Cerebellar nuclear complex (tissue), 1 donor: ENCODE data around the gene CYB561A3.

Source experiments
- DNase-seq, 2 experiments: peaks; one replicate each; lab custom pipeline; 2025; lab: John Stamatoyannopoulos, UW

Gene CYB561A3

GRCh38 chr11:61369372-61370348, 8.0 kb upstream of the CYB561A3 start:
- DNase-seq: no peak

- DNase-seq: no peak
Measured at GRCh38 chr11:61368646-61369045, 7.0 kb upstream of the CYB561A3 start.

- no peak for DNase-seq
Measured at GRCh38 chr11:61367406-61367805, 5.7 kb upstream of the CYB561A3 start.

GRCh38 chr11:61364012-61364675, 2.5 kb upstream of the CYB561A3 start:
- DNase-seq: no peak

- no peak for DNase-seq
Measured at GRCh38 chr11:61362542-61362875, 827 bp upstream of the CYB561A3 start.

DNA sequence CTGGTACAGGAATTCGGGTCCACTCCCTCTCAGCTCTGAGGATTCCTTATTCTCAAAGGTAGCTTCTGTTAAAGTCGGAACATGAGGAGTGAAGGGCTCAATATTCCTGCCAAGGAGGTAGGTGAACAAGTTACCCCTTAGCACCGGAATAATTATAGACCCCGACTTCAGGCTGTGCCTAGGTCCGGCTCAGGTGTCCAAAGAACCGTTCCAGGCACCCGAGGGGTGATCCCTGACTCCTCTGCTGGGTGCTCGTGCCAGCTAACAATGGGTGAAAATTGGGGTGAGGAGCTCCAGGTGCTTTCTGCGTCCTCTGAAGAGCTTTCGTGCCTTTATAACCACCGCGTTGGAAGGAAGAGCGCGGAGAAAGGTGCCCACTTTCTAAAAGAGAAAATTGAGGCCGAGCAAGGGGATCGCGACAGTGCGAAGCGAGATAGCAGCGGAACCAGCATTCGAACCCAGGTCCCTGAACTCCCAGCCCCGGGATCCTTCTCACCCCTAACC, 393 bp downstream of the CYB561A3 start:
- no peak for DNase-seq

DNA sequence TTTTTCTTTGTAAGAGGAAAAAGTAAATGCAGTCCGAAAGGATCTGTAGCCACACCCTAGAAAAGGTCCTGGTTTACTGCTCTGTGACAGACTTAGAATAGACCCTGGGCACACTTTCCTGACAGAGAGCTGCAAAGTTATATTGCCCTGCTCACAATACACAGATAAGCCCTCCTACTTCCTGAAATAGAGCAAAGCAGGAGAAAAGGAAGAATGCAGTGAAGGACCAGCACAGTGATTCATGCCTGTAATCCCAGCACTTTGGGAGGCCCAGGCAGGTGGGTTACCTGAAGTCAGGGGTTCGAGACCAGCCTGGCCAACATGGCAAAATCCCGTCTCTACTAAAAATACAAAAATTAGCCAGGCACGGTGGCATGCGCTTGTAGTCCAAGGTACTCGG, 2.2 kb downstream of the CYB561A3 start:
- no peak for DNase-seq

- no peak for DNase-seq
Measured at GRCh38 chr11:61358566-61358965, 3.1 kb downstream of the CYB561A3 start.

DNA sequence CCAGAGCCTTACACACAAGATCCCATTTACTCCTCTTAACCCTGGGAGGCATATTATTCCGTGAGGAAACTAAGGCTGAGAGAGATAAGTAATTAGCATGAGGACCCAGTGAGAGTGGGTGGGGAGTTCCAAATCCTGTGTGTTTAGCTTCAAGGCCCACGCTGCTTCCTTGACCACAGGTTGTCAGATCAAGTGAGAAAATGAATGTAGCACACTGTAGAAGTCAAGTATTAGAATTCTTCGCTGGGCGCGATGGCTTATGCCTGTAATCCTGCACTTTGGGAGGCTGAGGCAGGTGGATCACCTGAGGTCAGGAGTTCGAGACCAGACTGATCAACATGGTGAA, 3.8 kb downstream of the CYB561A3 start:
- no peak for DNase-seq

DNA sequence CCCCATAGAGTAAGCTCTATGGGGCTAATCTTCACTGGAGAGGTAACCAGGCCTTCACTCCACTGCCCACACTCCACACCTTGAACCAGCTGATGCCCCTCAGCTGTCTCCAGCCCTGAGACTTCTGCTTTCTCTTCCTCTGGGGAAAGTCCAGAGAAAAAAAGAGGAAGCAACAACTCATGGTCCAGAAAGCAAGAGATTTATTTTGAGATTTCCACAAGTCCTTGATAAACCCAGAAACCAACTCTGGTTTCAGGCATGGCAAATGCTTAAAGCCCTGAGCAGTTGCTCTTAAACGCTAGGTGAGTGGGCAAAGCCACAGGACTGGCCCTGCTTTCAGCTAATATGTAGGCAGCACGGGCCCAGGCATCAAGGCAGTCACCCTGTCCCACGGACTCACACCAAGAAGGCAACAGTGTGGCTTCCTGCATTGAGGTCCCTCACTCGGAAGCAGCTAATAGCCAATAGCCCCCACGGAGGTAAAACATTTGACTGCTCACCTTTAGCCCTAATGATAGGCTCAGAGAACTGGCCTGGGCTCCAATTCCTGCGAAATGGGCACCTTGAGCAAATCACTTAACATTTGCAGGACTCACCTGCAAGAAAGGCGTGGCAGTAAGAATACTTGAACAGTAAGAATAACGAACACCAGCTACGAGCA, 4.3 kb downstream of the CYB561A3 start:
- DNase-seq: no peak

GRCh38 chr11:61356706-61357105, 5.0 kb downstream of the CYB561A3 start:
- no peak for DNase-seq

DNA sequence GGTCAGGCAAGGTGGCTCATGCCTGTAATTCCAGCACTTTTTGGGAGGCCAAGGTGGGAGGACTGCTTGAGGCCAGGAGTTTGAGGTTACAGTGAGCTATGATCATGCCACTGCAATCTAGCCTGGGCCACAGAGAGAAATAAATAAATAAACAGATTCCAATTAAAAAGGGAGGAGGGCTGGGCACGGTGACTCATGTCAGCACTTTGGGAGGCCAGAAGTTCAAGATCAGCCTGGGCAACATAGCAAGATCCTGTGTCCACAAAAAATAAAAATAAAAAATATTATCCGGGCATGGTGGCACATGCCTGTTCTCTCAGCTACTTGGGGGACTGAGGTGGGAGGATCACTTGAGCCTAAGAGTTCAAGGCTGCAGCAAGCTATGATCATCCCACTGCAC, 7.5 kb downstream of the CYB561A3 start:
- no peak for DNase-seq

GRCh38 chr11:61353131-61354067, 8.3 kb downstream of the CYB561A3 start:
- no peak for DNase-seq

DNA sequence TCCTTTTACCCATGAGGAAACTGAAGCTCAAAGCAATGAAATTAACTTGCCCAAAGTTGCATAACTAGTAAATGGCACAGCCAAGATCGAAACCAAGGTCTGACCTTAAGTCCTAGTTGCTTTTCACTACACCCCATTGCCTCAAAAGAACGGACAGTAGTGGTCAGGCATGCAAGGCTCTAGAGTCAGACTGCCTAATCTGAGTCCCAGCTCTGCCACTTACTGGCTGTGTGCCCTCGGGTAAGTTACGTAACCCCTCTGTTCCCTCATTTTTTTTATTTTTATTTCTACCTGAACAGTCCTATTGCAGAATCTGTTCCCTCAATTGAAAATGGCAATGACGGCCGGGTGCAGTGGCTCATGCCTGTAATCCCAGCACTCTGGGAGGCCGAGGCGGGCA, 9.6 kb downstream of the CYB561A3 start:
- DNase-seq: no peak

- no peak for DNase-seq
Measured at GRCh38 chr11:61350803-61351202, 10.9 kb downstream of the CYB561A3 start.

GRCh38 chr11:61350336-61350735, 11.3 kb downstream of the CYB561A3 start:
- DNase-seq: no peak

GRCh38 chr11:61349916-61350315, 11.8 kb downstream of the CYB561A3 start:
- DNase-seq: no peak

DNA sequence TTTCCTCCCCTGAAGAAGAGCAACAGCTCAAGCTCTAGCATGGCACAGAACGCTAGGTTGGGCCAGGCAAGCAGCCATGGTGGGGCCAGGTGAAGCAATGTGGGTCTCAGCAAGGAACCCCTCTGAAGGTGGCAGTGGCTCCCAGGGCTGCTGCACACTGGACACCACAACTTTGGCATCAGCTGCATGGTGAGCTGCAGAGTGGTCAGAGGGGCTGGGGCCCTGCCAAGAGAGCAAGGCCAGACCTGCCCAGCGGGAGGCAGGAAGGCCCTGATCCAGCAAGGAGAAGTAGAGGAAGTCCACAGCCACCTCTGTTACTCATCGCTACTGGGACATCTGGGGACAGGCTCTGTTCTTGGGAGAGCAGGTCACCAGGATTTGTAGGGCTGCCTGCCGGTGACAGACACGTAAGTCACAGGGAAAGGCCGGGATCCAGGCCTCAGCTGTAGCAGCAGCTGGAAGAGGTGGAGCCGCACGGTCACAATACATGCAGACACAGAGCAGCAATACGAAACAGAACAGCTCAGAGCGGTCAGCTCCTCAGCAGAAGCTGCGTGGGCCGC, 12.4 kb downstream of the CYB561A3 start:
- no peak for DNase-seq

DNA sequence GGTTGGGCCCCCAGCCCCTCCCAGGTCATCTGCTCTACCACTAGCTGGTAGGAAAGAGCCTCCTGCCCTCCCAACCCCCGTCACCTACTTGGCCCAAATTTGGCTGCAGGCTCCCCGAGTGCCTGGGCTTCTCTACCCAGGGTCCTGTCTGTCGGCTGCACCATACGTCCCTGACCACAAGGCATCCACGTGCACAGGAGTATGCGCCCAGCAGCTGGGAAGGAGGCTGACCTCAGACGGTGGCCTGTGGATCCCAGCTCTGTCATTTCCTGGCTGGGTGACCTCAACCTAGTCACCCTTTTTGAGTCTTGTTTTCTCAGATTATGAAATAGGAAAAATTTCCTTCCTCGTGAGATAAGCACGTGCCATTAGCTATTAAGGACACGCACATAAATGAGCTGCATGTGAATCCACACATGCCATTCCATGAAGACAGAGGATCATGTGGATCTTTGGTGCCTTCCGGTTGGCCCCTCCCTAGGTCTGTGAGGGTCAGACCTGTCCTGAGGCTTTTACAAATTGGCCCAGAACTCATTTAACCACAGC, 13.7 kb downstream of the CYB561A3 start:
- DNase-seq: no peak

DNA sequence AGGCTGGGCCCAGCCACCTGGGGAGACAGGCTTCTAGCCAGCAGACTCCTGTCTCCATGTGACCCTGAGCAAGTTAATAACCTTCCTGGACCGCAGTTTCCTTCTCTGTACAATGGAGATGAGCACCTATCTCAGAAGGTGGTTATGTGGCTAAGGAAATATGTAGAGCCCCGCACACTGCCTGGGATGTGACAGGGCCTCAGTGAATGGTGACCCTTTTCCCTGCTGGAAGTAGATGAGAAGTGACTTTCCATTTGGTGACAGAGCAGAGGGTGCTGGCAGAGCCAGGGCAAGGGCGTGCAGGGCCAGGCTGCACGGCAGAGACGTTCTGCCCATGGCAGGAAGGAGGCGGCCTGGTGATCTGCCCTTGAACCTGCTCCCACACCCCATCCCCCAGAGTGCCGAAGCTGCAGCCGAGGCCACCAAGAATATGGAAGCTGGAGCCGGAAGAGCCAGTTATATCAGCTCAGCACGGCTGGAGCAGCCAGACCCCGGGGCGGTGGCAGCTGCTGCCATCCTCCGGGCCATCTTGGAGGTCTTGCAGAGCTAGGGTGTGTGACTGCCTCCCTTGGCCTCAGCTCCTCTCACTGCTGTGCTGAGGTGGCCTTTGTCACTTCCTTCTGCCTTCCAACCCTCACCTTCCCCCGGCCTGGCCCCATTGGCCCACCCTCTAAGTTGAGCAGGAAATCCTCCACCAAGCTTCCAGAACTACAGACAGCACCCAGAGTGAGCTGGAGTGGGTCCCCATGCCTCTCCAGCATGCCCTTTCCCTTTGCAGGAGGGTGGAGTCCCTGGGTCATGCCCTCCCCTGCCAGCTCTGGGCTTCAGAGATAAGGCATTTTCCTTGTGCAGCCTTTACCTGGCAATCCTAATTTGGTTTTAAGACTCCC, 15.5 kb downstream of the CYB561A3 start:
- DNase-seq: no peak
